Panc1 (cell line): ENCODE results near the gene ULK3.

ENCODE experiments used
- CTCF ChIP-seq: fragments of 450-650 bp; IDR thresholded peaks from 2 replicates; pipeline ENCODE4 v1.5.1; 2017; ENCODE audit warnings: mild to moderate bottlenecking
- POLR2AphosphoS5 ChIP-seq: IDR thresholded peaks from 2 replicates; pipeline ENCODE4 v1.6.1; 2012; ENCODE audit warnings: mild to moderate bottlenecking, low read depth, low read length, moderate library complexity
- REST ChIP-seq, 2 experiments: IDR thresholded peaks; 2 replicates each; pipeline ENCODE4 v1.6.1; 2011 to 2012; ENCODE audit warnings: low read depth in 2 of 2, control low read depth in 1 of 2, low read length in 1 of 2, mild to moderate bottlenecking in 1 of 2, moderate library complexity in 1 of 2; ENCODE audit not compliant: insufficient read depth in 1 of 2
- SIN3A ChIP-seq: IDR thresholded peaks from 2 replicates; pipeline ENCODE4 v1.6.1; 2012; ENCODE audit warnings: low read depth, mild to moderate bottlenecking, low read length, moderate library complexity, borderline replicate concordance; ENCODE audit not compliant: insufficient read depth

GRCh38 chr15:74821790-74822158 lies 21.2 kb downstream of the ULK3 start:
- TF ChIP-seq POLR2AphosphoS5 (no peak), CTCF (no peak), SIN3A (no peak), REST (IDR thresholded peaks at IDR 0.05; ENCODE audit: insufficient read depth in 1 of 2, low read depth in 2 of 2, low read length in 1 of 2) (no peak)
